ENCODE data around the gene ACOT12. TPM values are rescaled to one million over a fixed set of nuclear protein-coding genes. Genes with fewer than 3 reads are reported as not detected.

ACOT12 gene
- total RNA-seq, 1 donor from 2014 or later = 0.52 TPM

DNA sequence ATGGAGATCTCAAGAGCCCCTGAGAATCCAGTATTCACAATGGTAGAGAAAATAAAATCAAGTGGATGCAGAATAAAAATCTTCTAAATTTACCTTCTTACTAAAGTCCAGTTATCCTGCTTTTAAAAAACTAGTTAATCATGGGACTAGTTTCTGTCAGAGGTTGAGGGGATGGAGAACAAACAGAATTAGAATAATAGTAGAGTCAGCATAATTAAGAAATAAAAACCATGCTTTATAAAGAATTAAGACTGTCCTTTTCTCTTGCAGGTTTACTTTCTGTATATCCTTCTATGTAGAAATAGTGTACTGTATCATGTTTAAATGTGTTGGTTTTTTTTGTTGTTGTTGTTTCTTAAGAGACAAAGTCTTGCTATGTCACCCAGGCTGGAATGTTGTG is 23.0 kb downstream of the ACOT12 start:
- no peaks in the 10 kb centered on the region for H3K4me1 ChIP-seq (ENCODE audit: control insufficient read depth in 3 of 3, insufficient read depth in 3 of 3, low read length in 3 of 3)
- H3K9me3 ChIP-seq (ENCODE audit: control insufficient read depth in 3 of 3, low read length in 3 of 3) = no peaks in the 10 kb centered on the region
- no peak overlapping the region for H3K9ac ChIP-seq (ENCODE audit: low read depth in 1 of 3, low read length in 3 of 3)
- H3K36me3 ChIP-seq (ENCODE audit: control insufficient read depth in 3 of 3, insufficient read depth in 3 of 3, low read length in 3 of 3) = no peaks in the 10 kb centered on the region
- no peak overlapping the region for H3K4me3 ChIP-seq (ENCODE audit: low read length in 3 of 3)
- H3K27me3 ChIP-seq (ENCODE audit: control insufficient read depth in 3 of 3, insufficient read depth in 3 of 3, low read length in 3 of 3) = peaks cover 0 to 2% (median 0%) of the 10 kb centered on the region in 3 donors
- H3K27ac ChIP-seq (ENCODE audit: low read depth, low read length) = no peak overlapping the region

DNA sequence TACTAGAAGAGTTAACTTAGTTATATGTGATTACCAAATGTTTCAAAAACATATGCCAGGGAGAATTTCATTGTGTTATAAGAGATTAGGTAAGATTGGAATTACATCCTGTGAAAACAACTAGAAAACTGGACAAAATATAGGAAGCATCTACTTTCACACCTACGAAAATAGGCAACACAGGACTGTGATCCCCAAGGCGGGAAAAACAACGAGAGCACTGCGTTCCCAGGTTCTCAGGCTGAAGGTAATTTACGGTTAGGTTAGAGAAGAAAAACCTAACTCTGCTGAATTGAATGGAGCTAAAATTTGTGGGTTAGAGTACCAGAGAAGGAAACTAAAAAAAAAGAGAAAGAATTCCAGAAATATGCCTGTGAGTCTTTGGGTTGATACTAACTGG is 28.4 kb downstream of the ACOT12 start:
- no peak overlapping the region for H3K9ac ChIP-seq (ENCODE audit: low read depth in 1 of 3, low read length in 3 of 3)
- no peak overlapping the region for H3K4me3 ChIP-seq (ENCODE audit: low read length in 3 of 3)
- H3K27ac ChIP-seq (ENCODE audit: low read depth, low read length) = no peak overlapping the region
- no peaks in the 10 kb centered on the region for H3K4me1 ChIP-seq (ENCODE audit: control insufficient read depth in 3 of 3, insufficient read depth in 3 of 3, low read length in 3 of 3)
- no peaks in the 10 kb centered on the region for H3K27me3 ChIP-seq (ENCODE audit: control insufficient read depth in 3 of 3, insufficient read depth in 3 of 3, low read length in 3 of 3)
- H3K9me3 ChIP-seq (ENCODE audit: control insufficient read depth in 3 of 3, low read length in 3 of 3) = no peaks in the 10 kb centered on the region
- no peaks in the 10 kb centered on the region for H3K36me3 ChIP-seq (ENCODE audit: control insufficient read depth in 3 of 3, insufficient read depth in 3 of 3, low read length in 3 of 3)

DNA sequence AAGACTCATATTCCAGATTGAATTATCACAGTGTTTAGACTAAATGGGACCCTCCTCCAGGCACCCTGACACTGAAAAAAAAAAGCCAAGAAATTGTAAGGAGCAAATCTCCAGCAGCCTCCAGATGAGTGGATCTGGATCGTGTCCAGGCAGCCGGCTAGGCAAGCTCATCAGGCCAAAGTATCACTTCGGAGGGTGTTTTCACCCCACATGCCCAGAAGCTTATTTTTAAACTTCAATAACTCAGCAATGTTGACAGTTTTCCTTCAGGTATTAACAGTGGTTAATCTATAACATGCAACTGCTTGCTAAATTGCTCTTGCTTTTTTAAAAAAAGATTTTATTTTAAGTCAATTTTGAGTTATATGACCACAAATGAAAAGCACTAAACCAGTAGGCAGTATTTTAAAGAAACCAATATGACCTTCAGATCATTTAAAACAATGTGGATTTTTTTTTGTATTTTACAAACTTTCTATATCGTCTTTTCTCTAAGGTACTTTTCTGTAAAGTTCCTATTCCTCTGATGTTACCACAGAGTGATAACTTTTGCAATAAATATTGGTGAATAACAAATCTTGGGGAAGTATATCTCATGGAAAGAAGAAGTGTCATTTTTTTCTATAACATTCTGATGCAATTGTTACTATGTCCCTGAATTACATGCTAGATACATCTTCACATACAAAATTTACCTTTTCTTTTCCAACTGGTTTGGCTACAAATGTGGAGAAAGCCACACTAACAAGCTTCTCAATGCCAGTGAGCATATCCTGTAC is 30.7 kb downstream of the ACOT12 start:
- H3K27ac ChIP-seq (ENCODE audit: low read depth, low read length) = no peak overlapping the region
- no peaks in the 10 kb centered on the region for H3K36me3 ChIP-seq (ENCODE audit: control insufficient read depth in 3 of 3, insufficient read depth in 3 of 3, low read length in 3 of 3)
- no peak overlapping the region for H3K9ac ChIP-seq (ENCODE audit: low read depth in 1 of 3, low read length in 3 of 3)
- H3K4me1 ChIP-seq (ENCODE audit: control insufficient read depth in 3 of 3, insufficient read depth in 3 of 3, low read length in 3 of 3) = no peaks in the 10 kb centered on the region
- H3K4me3 ChIP-seq (ENCODE audit: low read length in 3 of 3) = no peak overlapping the region
- peaks cover 0 to 2% (median 0%) of the 10 kb centered on the region in 3 donors for H3K27me3 ChIP-seq (ENCODE audit: control insufficient read depth in 3 of 3, insufficient read depth in 3 of 3, low read length in 3 of 3)
- H3K9me3 ChIP-seq (ENCODE audit: control insufficient read depth in 3 of 3, low read length in 3 of 3) = no peaks in the 10 kb centered on the region

DNA sequence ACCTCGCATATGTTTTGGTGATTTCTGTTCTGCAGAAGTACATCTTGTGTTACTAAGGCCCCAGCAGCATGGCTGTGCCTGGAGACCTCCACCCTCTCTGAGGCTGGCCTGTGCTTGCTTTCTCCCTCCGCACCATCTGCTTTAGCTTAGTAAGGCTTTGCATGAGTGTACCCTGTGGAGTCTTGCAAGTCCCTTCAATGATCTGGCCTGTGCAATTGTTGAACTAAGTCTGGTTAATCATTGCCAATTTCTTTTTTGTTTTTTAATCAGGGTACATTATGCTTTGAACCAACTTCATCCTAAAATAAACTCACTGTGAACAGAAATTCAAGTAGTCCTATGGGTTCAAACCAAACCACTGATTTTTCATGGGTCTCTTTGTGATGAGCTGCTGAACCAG is 32.3 kb downstream of the ACOT12 start:
- Histone ChIP-seq H3K9ac (ENCODE audit: low read depth in 1 of 3, low read length in 3 of 3) (no peak overlapping the region), H3K27me3 (ENCODE audit: control insufficient read depth in 3 of 3, insufficient read depth in 3 of 3, low read length in 3 of 3) (peaks cover 0 to 2% (median 0%) of the 10 kb centered on the region in 3 donors), H3K9me3 (ENCODE audit: control insufficient read depth in 3 of 3, low read length in 3 of 3) (no peaks in the 10 kb centered on the region), H3K36me3 (ENCODE audit: control insufficient read depth in 3 of 3, insufficient read depth in 3 of 3, low read length in 3 of 3) (no peaks in the 10 kb centered on the region), H3K4me3 (ENCODE audit: low read length in 3 of 3) (no peak overlapping the region), H3K27ac (ENCODE audit: low read depth, low read length) (no peak overlapping the region), H3K4me1 (ENCODE audit: control insufficient read depth in 3 of 3, insufficient read depth in 3 of 3, low read length in 3 of 3) (no peaks in the 10 kb centered on the region)

GRCh38 chr5:81360640-81361039 is 33.3 kb downstream of the ACOT12 start:
- H3K36me3 ChIP-seq (ENCODE audit: control insufficient read depth in 3 of 3, insufficient read depth in 3 of 3, low read length in 3 of 3) = no peaks in the 10 kb centered on the region
- H3K4me1 ChIP-seq (ENCODE audit: control insufficient read depth in 3 of 3, insufficient read depth in 3 of 3, low read length in 3 of 3) = no peaks in the 10 kb centered on the region
- H3K9me3 ChIP-seq (ENCODE audit: control insufficient read depth in 3 of 3, low read length in 3 of 3) = no peaks in the 10 kb centered on the region
- no peak overlapping the region for H3K27ac ChIP-seq (ENCODE audit: low read depth, low read length)
- peaks cover 0 to 2% (median 0%) of the 10 kb centered on the region in 3 donors for H3K27me3 ChIP-seq (ENCODE audit: control insufficient read depth in 3 of 3, insufficient read depth in 3 of 3, low read length in 3 of 3)
- no peak overlapping the region for H3K4me3 ChIP-seq (ENCODE audit: low read length in 3 of 3)
- H3K9ac ChIP-seq (ENCODE audit: low read depth in 1 of 3, low read length in 3 of 3) = no peak overlapping the region

- Histone ChIP-seq H3K27me3 (ENCODE audit: control insufficient read depth in 3 of 3, insufficient read depth in 3 of 3, low read length in 3 of 3) (peaks cover 0 to 2% (median 0%) of the 10 kb centered on the region in 3 donors), H3K27ac (ENCODE audit: low read depth, low read length) (no peak overlapping the region), H3K4me1 (ENCODE audit: control insufficient read depth in 3 of 3, insufficient read depth in 3 of 3, low read length in 3 of 3) (no peaks in the 10 kb centered on the region)
These were observed 34.1 kb downstream of the ACOT12 start for GRCh38 chr5:81359881-81360280.

DNA sequence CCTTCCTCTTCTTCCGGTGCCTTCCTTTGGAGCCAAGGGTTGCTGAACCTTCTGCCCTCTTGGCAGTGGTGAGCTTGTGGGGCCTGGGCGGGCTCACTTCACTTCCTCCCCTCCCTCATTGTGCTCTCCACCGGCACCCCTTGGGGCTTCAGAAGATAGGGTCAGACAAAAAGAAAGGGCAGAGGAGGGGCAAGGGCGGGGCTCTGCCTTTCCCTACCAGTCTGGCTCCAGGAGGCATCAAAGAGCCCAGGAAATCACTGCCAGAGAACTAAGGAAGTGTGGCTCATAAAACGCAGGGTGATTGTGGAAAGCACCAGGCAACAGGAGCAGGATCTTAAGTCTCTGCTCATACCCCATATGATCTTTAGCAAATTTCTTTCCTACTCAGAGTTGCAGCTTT is 34.8 kb downstream of the ACOT12 start:
- no peak overlapping the region for H3K9ac ChIP-seq (ENCODE audit: low read depth in 1 of 3, low read length in 3 of 3)
- H3K4me3 ChIP-seq (ENCODE audit: low read length in 3 of 3) = no peak overlapping the region
- H3K9me3 ChIP-seq (ENCODE audit: control insufficient read depth in 3 of 3, low read length in 3 of 3) = no peaks in the 10 kb centered on the region
- no peaks in the 10 kb centered on the region for H3K36me3 ChIP-seq (ENCODE audit: control insufficient read depth in 3 of 3, insufficient read depth in 3 of 3, low read length in 3 of 3)
- H3K4me1 ChIP-seq (ENCODE audit: control insufficient read depth in 3 of 3, insufficient read depth in 3 of 3, low read length in 3 of 3) = no peaks in the 10 kb centered on the region
- peaks cover 0 to 2% (median 0%) of the 10 kb centered on the region in 3 donors for H3K27me3 ChIP-seq (ENCODE audit: control insufficient read depth in 3 of 3, insufficient read depth in 3 of 3, low read length in 3 of 3)
- H3K27ac ChIP-seq (ENCODE audit: low read depth, low read length) = no peak overlapping the region

More at GRCh38 chr5:81359881-81360280, 34.1 kb downstream of the ACOT12 start:
- H3K9ac ChIP-seq (ENCODE audit: low read depth in 1 of 3, low read length in 3 of 3) = no peak overlapping the region
- H3K9me3 ChIP-seq (ENCODE audit: control insufficient read depth in 3 of 3, low read length in 3 of 3) = no peaks in the 10 kb centered on the region
- H3K36me3 ChIP-seq (ENCODE audit: control insufficient read depth in 3 of 3, insufficient read depth in 3 of 3, low read length in 3 of 3) = no peaks in the 10 kb centered on the region
- no peak overlapping the region for H3K4me3 ChIP-seq (ENCODE audit: low read length in 3 of 3)

DNA sequence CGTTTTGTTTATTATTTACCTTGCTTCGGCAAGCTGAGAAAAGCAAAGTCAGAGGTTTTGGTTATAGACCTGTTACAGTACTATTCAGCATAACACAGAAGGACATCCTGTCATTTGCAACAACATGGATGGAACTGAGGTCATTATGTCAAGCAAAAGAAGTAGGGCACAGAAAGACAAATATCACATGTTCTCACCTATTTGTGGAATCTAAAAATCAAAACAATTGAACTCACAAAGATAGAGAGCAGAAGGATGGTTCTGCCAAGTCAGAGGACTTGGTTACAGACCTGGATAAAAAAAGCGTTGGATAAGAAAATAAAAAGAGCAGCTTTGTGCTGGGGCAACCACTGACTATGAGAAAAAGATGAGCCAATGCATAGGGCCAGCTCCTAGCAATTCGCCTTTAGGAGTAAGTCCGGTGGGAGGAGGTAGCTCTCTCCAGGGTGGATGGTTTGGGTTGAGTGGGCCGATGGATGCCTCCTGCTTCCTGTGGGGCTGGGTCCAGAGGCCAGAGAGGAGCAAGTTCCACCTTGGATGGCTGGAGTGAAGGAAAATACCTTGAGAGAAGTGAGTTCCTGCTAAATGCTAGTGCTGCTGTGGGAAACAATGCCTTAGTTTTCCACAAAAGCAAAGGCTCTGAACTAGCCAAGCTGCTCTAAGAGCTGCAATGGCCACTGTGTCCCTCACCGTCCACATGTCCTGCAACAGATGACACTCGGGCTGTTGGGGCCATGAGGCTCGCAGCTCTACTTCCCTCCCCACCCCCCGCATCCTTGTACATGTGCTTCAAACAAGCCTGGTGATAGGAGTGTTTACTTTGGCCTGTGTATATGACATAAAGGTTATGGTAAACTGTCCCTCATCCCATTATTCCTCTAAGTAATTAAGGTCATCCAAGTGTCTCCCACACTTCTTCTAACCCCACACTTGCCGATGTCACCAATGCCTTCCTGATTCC is 38.4 kb downstream of the ACOT12 start:
- no peak overlapping the region for H3K4me3 ChIP-seq (ENCODE audit: low read length in 3 of 3)
- peaks cover 0 to 2% (median 0%) of the 10 kb centered on the region in 3 donors for H3K27me3 ChIP-seq (ENCODE audit: control insufficient read depth in 3 of 3, insufficient read depth in 3 of 3, low read length in 3 of 3)
- no peak overlapping the region for H3K9ac ChIP-seq (ENCODE audit: low read depth in 1 of 3, low read length in 3 of 3)
- H3K9me3 ChIP-seq (ENCODE audit: control insufficient read depth in 3 of 3, low read length in 3 of 3) = no peaks in the 10 kb centered on the region
- H3K4me1 ChIP-seq (ENCODE audit: control insufficient read depth in 3 of 3, insufficient read depth in 3 of 3, low read length in 3 of 3) = no peaks in the 10 kb centered on the region
- no peaks in the 10 kb centered on the region for H3K36me3 ChIP-seq (ENCODE audit: control insufficient read depth in 3 of 3, insufficient read depth in 3 of 3, low read length in 3 of 3)
- H3K27ac ChIP-seq (ENCODE audit: low read depth, low read length) = no peak overlapping the region

DNA sequence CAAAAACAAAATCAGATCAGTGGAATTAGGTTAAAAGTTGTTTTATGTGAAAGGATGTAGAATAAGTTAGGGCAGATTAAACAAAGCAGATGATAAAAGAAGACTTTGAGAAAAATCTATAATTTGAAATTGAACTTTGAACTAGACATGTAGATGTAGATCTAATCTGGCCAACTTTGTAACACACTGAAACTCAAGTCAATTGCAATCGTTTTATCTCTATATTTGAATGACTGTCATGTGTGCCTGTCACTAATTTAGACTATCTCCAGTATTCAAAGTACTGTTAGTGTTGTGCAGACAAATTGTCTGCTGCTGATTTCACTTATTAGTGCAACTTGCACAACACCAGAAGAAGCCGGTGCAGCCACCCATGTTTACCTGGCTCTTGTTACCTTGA is 39.8 kb downstream of the ACOT12 start:
- Histone ChIP-seq H3K9ac (ENCODE audit: low read depth in 1 of 3, low read length in 3 of 3) (no peak overlapping the region), H3K36me3 (ENCODE audit: control insufficient read depth in 3 of 3, insufficient read depth in 3 of 3, low read length in 3 of 3) (no peaks in the 10 kb centered on the region), H3K4me3 (ENCODE audit: low read length in 3 of 3) (no peak overlapping the region), H3K27me3 (ENCODE audit: control insufficient read depth in 3 of 3, insufficient read depth in 3 of 3, low read length in 3 of 3) (no peaks in the 10 kb centered on the region), H3K27ac (ENCODE audit: low read depth, low read length) (no peak overlapping the region), H3K4me1 (ENCODE audit: control insufficient read depth in 3 of 3, insufficient read depth in 3 of 3, low read length in 3 of 3) (no peaks in the 10 kb centered on the region), H3K9me3 (ENCODE audit: control insufficient read depth in 3 of 3, low read length in 3 of 3) (no peaks in the 10 kb centered on the region)

DNA sequence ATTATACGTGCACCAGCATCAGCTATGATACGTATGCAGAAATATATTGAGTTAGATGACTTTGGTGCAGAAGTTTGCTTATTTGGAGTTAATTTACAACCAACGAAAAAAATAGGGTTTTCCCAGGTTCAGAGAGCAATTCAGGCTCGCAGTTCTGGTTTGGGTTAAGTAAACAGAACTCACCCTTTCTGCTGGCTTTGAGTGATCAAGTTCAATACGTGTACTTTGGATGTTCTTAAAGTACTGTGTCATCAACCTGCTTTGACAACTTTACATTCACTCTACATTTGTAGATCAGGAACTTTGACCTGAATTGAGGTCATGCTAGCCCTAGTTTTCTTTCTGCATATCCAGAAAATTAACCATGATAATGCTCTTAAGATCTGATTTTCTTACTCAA is 40.7 kb downstream of the ACOT12 start:
- Histone ChIP-seq H3K36me3 (ENCODE audit: control insufficient read depth in 3 of 3, insufficient read depth in 3 of 3, low read length in 3 of 3) (no peaks in the 10 kb centered on the region), H3K9ac (ENCODE audit: low read depth in 1 of 3, low read length in 3 of 3) (no peak overlapping the region), H3K4me3 (ENCODE audit: low read length in 3 of 3) (no peak overlapping the region), H3K9me3 (ENCODE audit: control insufficient read depth in 3 of 3, low read length in 3 of 3) (no peaks in the 10 kb centered on the region), H3K27ac (ENCODE audit: low read depth, low read length) (no peak overlapping the region), H3K27me3 (ENCODE audit: control insufficient read depth in 3 of 3, insufficient read depth in 3 of 3, low read length in 3 of 3) (no peaks in the 10 kb centered on the region), H3K4me1 (ENCODE audit: control insufficient read depth in 3 of 3, insufficient read depth in 3 of 3, low read length in 3 of 3) (no peaks in the 10 kb centered on the region)
